IgD-negative memory B cell (primary cell): ENCODE measurements around the gene CDC42EP5. TPM values are rescaled to one million over a fixed set of nuclear protein-coding genes. Genes with fewer than 3 reads are reported as not detected.

Experiments used
- polyA plus RNA-seq: library from polyadenylated mRNA; unstranded; fragments of 300-500 nt; fragmentation: Illumina TruSeq; gene quantifications from one replicate; pipeline ENCODE4 v1.2.3, GENCODE V29; 2021

CDC42EP5 gene
- polyA plus RNA-seq, 1 donor from 2014 or later = not detected

Other genes starting within 250 kb of the CDC42EP5 start
- 0.18 TPM for gene LILRA6, start 230.5 kb downstream of the CDC42EP5 start, polyA plus RNA-seq
- not detected for gene LILRB5, start 216.0 kb downstream of the CDC42EP5 start, polyA plus RNA-seq
- 1.2 TPM for gene LILRB2, start 192.2 kb downstream of the CDC42EP5 start, polyA plus RNA-seq
- gene LILRA5, start 160.1 kb downstream of the CDC42EP5 start, polyA plus RNA-seq = 0.59 TPM
- 6.4 TPM for gene LILRA4, start 134.1 kb downstream of the CDC42EP5 start, polyA plus RNA-seq
- 59.1 TPM for gene LAIR1, start 108.4 kb downstream of the CDC42EP5 start, polyA plus RNA-seq
- gene TTYH1, start 57.8 kb downstream of the CDC42EP5 start, polyA plus RNA-seq = 0.16 TPM
- gene LENG8, start 24.1 kb downstream of the CDC42EP5 start, polyA plus RNA-seq = 11.4 TPM
- not detected for gene LENG9, start 9.5 kb downstream of the CDC42EP5 start, polyA plus RNA-seq
- gene LAIR2, start 29.5 kb upstream of the CDC42EP5 start, polyA plus RNA-seq = 0.99 TPM
- 0.73 TPM for gene LILRA2, start 100.5 kb upstream of the CDC42EP5 start, polyA plus RNA-seq
- gene LILRA1, start 120.3 kb upstream of the CDC42EP5 start, polyA plus RNA-seq = not detected
- gene LILRB1, start 157.2 kb upstream of the CDC42EP5 start, polyA plus RNA-seq = 24.8 TPM
- gene LILRB4, start 189.7 kb upstream of the CDC42EP5 start, polyA plus RNA-seq = 0.93 TPM